ENCODE results near the gene FAM171A2.
"Not testable (repeated sequence)": the region's sequence is repeated elsewhere in the genome, so short reads cannot be mapped to it uniquely, and the experiment has no call there.

FAM171A2 gene

GRCh38 chr17:44372036-44372435 lies 8.4 kb upstream of the FAM171A2 start:
- POLR2A ChIA-PET, result no interaction called here
- no peak for TF ChIP-seq CTCF (IDR thresholded peaks at IDR 0.05; ENCODE audit: control extremely low read depth, extremely low read depth, low read depth, missing control alignments)
- DNase-seq (ENCODE audit: extremely low spot score), result no peak
- CTCF ChIA-PET, result interaction anchor here (3.4 to 5.7 kb wide), 2 partner anchors 9 to 17 kb away, joined by 17 to 26 read pairs; partner anchors contain the start of gene FAM171A2

- DNase-seq (ENCODE audit: extremely low spot score); POLR2A ChIA-PET: not testable (repeated sequence)
- CTCF ChIA-PET, result interaction anchor here (1.2 to 3.4 kb wide), 6 partner anchors 8 to 160 kb away, joined by 3 to 17 read pairs (median 4); partner anchors contain the start of gene GRN
Observed at GRCh38 chr17:44369414-44370023, 5.9 kb upstream of the FAM171A2 start.

GRCh38 chr17:44368391-44369243 lies 5.0 kb upstream of the FAM171A2 start:
- POLR2A ChIA-PET; DNase-seq (ENCODE audit: extremely low spot score): not testable (repeated sequence)
- CTCF ChIA-PET, result interaction anchor here (1.2 to 10.5 kb wide), 6 partner anchors 11 to 159 kb away, joined by 3 to 135 read pairs (median 4); partner anchors contain the start of gene GRN

- DNase-seq (ENCODE audit: extremely low spot score), result no peak
- CTCF ChIA-PET, result interaction anchor here (2.2 to 10.5 kb wide), 2 partner anchors 9 to 15 kb away, joined by 10 to 135 read pairs; no protein-coding TSS in a partner anchor
- TF ChIP-seq CTCF (IDR thresholded peaks at IDR 0.05; ENCODE audit: control extremely low read depth, extremely low read depth, low read depth, missing control alignments), result no peak
- POLR2A ChIA-PET, result interaction anchor here (0.6 kb wide), 1 partner anchor 297 kb away, joined by 4 read pairs; no protein-coding TSS in a partner anchor
Observed at GRCh38 chr17:44367231-44367979, 3.8 kb upstream of the FAM171A2 start.

- DNase-seq (ENCODE audit: extremely low spot score); POLR2A ChIA-PET: not testable (repeated sequence)
- CTCF ChIA-PET, result interaction anchor here (0.9 to 10.5 kb wide), 4 partner anchors 12 to 421 kb away, joined by 3 to 135 read pairs (median 3); no protein-coding TSS in a partner anchor
Observed at GRCh38 chr17:44365051-44365450, 1.4 kb upstream of the FAM171A2 start.

- ChIA-PET CTCF (interaction anchor here (0.6 to 10.5 kb wide), 30 partner anchors 10 to 419 kb away, joined by 3 to 135 read pairs (median 4); partner anchors contain the start of gene GRN), POLR2A (interaction anchor here (0.6 to 1.0 kb wide), 2 partner anchors 17 to 20 kb away, joined by 3 to 5 read pairs; no protein-coding TSS in a partner anchor)
- no peak for TF ChIP-seq CTCF (IDR thresholded peaks at IDR 0.05; ENCODE audit: control extremely low read depth, extremely low read depth, low read depth, missing control alignments)
- DNase-seq (ENCODE audit: extremely low spot score), result peak; percentile 67
Observed at GRCh38 chr17:44362949-44363612, 572 bp downstream of the FAM171A2 start.

GRCh38 chr17:44362459-44362948 lies 1.1 kb downstream of the FAM171A2 start:
- CTCF ChIA-PET, result interaction anchor here (1.3 to 10.5 kb wide), 12 partner anchors 10 to 178 kb away, joined by 4 to 135 read pairs (median 9); partner anchors contain the start of gene GRN
- DNase-seq (ENCODE audit: extremely low spot score), result no peak
- TF ChIP-seq CTCF (IDR thresholded peaks at IDR 0.05; ENCODE audit: control extremely low read depth, extremely low read depth, low read depth, missing control alignments), result no peak
- POLR2A ChIA-PET, result no interaction called here
